Neural cell (in vitro differentiated cells): Measurements from ENCODE around the gene CLCN3. TPM values are rescaled to one million over a fixed set of nuclear protein-coding genes. Genes with fewer than 3 reads are reported as not detected.

Experiments used
- H2AFZ ChIP-seq: fragments of 200-600, 300-800 bp; sonication (generic), shearing (Covaris generic); 2 replicates; pipeline ENCODE4 v1.6.0; 2014; ENCODE audit warnings: low read depth, mild to moderate bottlenecking, antibody characterized with exemption, low read length, moderate library complexity
- H3F3A ChIP-seq: fragments of 200-600 bp; shearing (Covaris generic); 2 replicates; pipeline ENCODE4 v1.6.1; 2016; ENCODE audit warnings: mild to moderate bottlenecking, moderate library complexity, mixed read lengths, antibody characterized with exemption, low read length; ENCODE audit not compliant: insufficient read depth, poor library complexity, severe bottlenecking
- H3K27ac ChIP-seq: fragments of 200-600, 300-800 bp; sonication (generic), shearing (Covaris generic); 2 replicates; pipeline ENCODE4 v1.5.1; 2014; ENCODE audit warnings: mild to moderate bottlenecking, low read length, moderate library complexity
- H3K27me3 ChIP-seq: fragments of 300-800, 200-600 bp; sonication (generic), shearing (Covaris generic); 2 replicates; pipeline ENCODE4 v1.6.0; 2014; ENCODE audit warnings: mild to moderate bottlenecking, low read depth, low read length, moderate library complexity; ENCODE audit not compliant: insufficient read depth
- H3K36me3 ChIP-seq: fragments of 300-800, 200-600 bp; sonication (generic), shearing (Covaris generic); 2 replicates; pipeline ENCODE4 v1.5.1; 2014; ENCODE audit warnings: mild to moderate bottlenecking, antibody characterized with exemption, low read length, moderate library complexity; ENCODE audit not compliant: insufficient read depth
- H3K4me2 ChIP-seq: fragments of 300-800, 200-600 bp; sonication (generic), shearing (Covaris generic); 2 replicates; pipeline ENCODE4 v1.6.0; 2014; ENCODE audit warnings: mild to moderate bottlenecking, low read length
- H3K4me3 ChIP-seq: fragments of 300-800, 200-600 bp; sonication (generic), shearing (Covaris generic); 2 replicates; pipeline ENCODE4 v1.5.1; 2014; ENCODE audit warnings: mild to moderate bottlenecking, low read length, moderate library complexity
- H3K79me2 ChIP-seq: fragments of 200-600 bp; shearing (Covaris generic); replicated peaks from 2 replicates; pipeline ENCODE4 v1.6.0; 2014; ENCODE audit warnings: mild to moderate bottlenecking, low read length, moderate library complexity; ENCODE audit not compliant: insufficient read depth
- H3K9ac ChIP-seq: fragments of 300-800, 200-600 bp; sonication (generic), shearing (Covaris generic); 2 replicates; pipeline ENCODE4 v1.6.1; 2016; ENCODE audit warnings: mild to moderate bottlenecking, low read length, mixed read lengths
- H3K9me2 ChIP-seq: fragments of 200-600 bp; shearing (Covaris generic); 2 replicates; pipeline ENCODE4 v1.6.1; 2016; ENCODE audit warnings: mild to moderate bottlenecking, low read length, mixed read lengths; ENCODE audit not compliant: insufficient read depth
- H3K9me3 ChIP-seq: fragments of 200-600, 300-800 bp; sonication (generic), shearing (Covaris generic); 2 replicates; pipeline ENCODE4 v1.6.1; 2016; ENCODE audit warnings: mild to moderate bottlenecking, mixed run types, low read length, moderate library complexity, mixed read lengths
- H4K20me1 ChIP-seq: fragments of 200-600 bp; shearing (Covaris generic); 2 replicates; pipeline ENCODE4 v1.6.1; 2016; ENCODE audit warnings: mild to moderate bottlenecking, mixed run types; ENCODE audit not compliant: insufficient read depth
- CTCF ChIP-seq: fragments of 450-650 bp; IDR thresholded peaks from 2 replicates; pipeline ENCODE4 v1.5.1; 2014; ENCODE audit warnings: antibody characterized with exemption, mild to moderate bottlenecking, moderate library complexity; ENCODE audit not compliant: poor library complexity, severe bottlenecking
- EP300 ChIP-seq: fragments of 450-650 bp; conservative IDR thresholded peaks from 2 replicates; pipeline ENCODE4 v1.6.1; 2014; ENCODE audit warnings: antibody characterized with exemption, mild to moderate bottlenecking, moderate library complexity; ENCODE audit not compliant: poor library complexity, severe bottlenecking
- EZH2 ChIP-seq: fragments of 200-600, 300-800 bp; shearing (Covaris generic), sonication (generic); IDR thresholded peaks from 2 replicates; pipeline ENCODE4 v1.6.1; 2014; ENCODE audit warnings: antibody characterized with exemption, low read length, borderline replicate concordance, mild to moderate bottlenecking; ENCODE audit not compliant: insufficient read depth, poor library complexity, severe bottlenecking
- MXI1 ChIP-seq: fragments of 450-650 bp; conservative IDR thresholded peaks from 2 replicates; pipeline ENCODE4 v1.6.1; 2014; ENCODE audit warnings: antibody characterized with exemption, mild to moderate bottlenecking; ENCODE audit not compliant: poor library complexity, severe bottlenecking
- POLR2AphosphoS5 ChIP-seq: IDR thresholded peaks from 2 replicates; pipeline ENCODE4 v1.6.1; 2012
- RAD21 ChIP-seq: fragments of 450-650 bp; conservative IDR thresholded peaks from 2 replicates; pipeline ENCODE4 v1.6.1; 2014; ENCODE audit warnings: antibody characterized with exemption, mild to moderate bottlenecking, moderate library complexity
- REST ChIP-seq: IDR thresholded peaks from 2 replicates; pipeline ENCODE4 v1.6.1; 2012; ENCODE audit warnings: borderline replicate concordance
- SMC3 ChIP-seq: fragments of 450-650 bp; conservative IDR thresholded peaks from 2 replicates; pipeline ENCODE4 v1.6.1; 2014; ENCODE audit warnings: antibody characterized with exemption, mild to moderate bottlenecking, moderate library complexity; ENCODE audit not compliant: poor library complexity
- TAF1 ChIP-seq: IDR thresholded peaks from 2 replicates; pipeline ENCODE4 v1.6.1; 2012; ENCODE audit warnings: low read depth
- polyA plus RNA-seq: library from polyadenylated mRNA; depleted of rRNA; stranded (reverse); fragments of >200 nt; gene quantifications from 2 replicates; pipeline ENCODE4 v1.2.3, GENCODE V29; 2014

Gene CLCN3
- polyA plus RNA-seq, 1 donor from 2014 or later = 68.3 TPM

- H3K9me3 ChIP-seq = no peaks in the 10 kb centered on the region
- no peak overlapping the region for H3K9ac ChIP-seq
- H3K4me2 ChIP-seq = no peak overlapping the region
- H3K79me2 ChIP-seq = peaks cover 3% of the 10 kb centered on the region
- no peak overlapping the region for H2AFZ ChIP-seq
- TF ChIP-seq CTCF = no peak
- no peak for TF ChIP-seq REST
- TF ChIP-seq SMC3 = no peak
- TF ChIP-seq EZH2 = no peak
- TF ChIP-seq TAF1 = no peak
- TF ChIP-seq EP300 = no peak
- no peak for TF ChIP-seq RAD21
- no peak for TF ChIP-seq POLR2AphosphoS5
- TF ChIP-seq MXI1 = no peak
- H3K36me3 ChIP-seq = no peaks in the 10 kb centered on the region
- no peaks in the 10 kb centered on the region for H3K9me2 ChIP-seq
- no peak overlapping the region for H3K4me3 ChIP-seq
- no peak overlapping the region for H3K27ac ChIP-seq
- no peaks in the 10 kb centered on the region for H4K20me1 ChIP-seq
- H3F3A ChIP-seq = no peaks in the 10 kb centered on the region
- no peaks in the 10 kb centered on the region for H3K27me3 ChIP-seq
Measured at GRCh38 chr4:169634975-169635374, 14.6 kb downstream of the CLCN3 start.

GRCh38 chr4:169640261-169640870 lies 20.0 kb downstream of the CLCN3 start:
- Histone ChIP-seq H2AFZ (no peak overlapping the region), H3K4me2 (no peak overlapping the region), H3K9me3 (no peaks in the 10 kb centered on the region), H3K27me3 (no peaks in the 10 kb centered on the region), H3F3A (no peaks in the 10 kb centered on the region), H3K9me2 (no peaks in the 10 kb centered on the region), H3K4me3 (no peak overlapping the region), H3K79me2 (no peaks in the 10 kb centered on the region), H4K20me1 (no peaks in the 10 kb centered on the region), H3K27ac (no peak overlapping the region), H3K36me3 (no peaks in the 10 kb centered on the region), H3K9ac (no peak overlapping the region)
- TF ChIP-seq CTCF = no peak
- no peak for TF ChIP-seq EZH2
- no peak for TF ChIP-seq TAF1
- no peak for TF ChIP-seq POLR2AphosphoS5
